Measurements from ENCODE around the gene ANKRD55. TPM values are rescaled to one million over a fixed set of nuclear protein-coding genes. Genes with fewer than 3 reads are reported as not detected.
"Not testable (repeated sequence)": the region's sequence is repeated elsewhere in the genome, so short reads cannot be mapped to it uniquely, and the experiment has no call there.

Gene ANKRD55
- total RNA-seq, 3 donors from 2014 or later (not counting 1 experiment from before 2014, with no cell fraction given), result 0.88 TPM; not detected in 2

DNA sequence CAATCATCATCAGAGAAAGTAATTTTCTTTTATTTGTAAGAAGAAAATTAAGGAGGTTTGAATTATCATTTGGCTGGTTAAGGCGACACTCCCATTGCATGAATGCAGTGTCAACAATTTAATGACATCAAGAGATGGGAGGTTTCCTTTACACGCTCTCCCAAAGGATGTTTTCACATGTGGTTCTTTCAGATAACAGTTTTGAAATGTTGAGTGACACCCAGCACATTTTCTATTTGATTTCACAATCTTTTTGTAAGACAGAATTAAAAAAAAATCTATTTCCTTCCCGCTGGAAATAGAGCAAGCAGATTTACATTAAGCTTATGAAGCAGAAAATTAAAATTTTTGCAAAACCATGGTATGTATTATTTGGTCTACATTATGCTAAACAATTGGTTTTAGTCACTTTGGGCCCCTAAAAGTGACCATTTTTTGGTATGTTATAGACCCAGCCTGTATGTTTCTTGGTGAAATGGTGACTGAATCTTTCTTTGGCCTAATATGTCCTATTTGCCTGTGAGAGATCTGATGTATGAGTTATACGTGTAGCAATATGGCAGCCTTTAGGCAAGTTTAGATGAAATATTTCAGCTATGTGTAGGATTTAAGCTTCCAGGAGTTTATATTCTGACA lies 18.9 kb upstream of the ANKRD55 start:
- Histone ChIP-seq H3K9me3 (ENCODE audit: control insufficient read depth, insufficient read depth, low read length) (no peaks in the 10 kb centered on the region), H3K36me3 (ENCODE audit: control insufficient read depth, insufficient read depth, low read length) (no peaks in the 10 kb centered on the region), H3K4me1 (ENCODE audit: control insufficient read depth, insufficient read depth, low read length) (no peaks in the 10 kb centered on the region), H3K4me3 (ENCODE audit: low read length) (no peak overlapping the region), H3K27ac (ENCODE audit: low read length) (no peak overlapping the region), H3K27me3 (ENCODE audit: control insufficient read depth, insufficient read depth, low read length) (no peaks in the 10 kb centered on the region)
- H3K36me3 Mint-ChIP-seq, result no peaks in the 10 kb centered on the region
- 79% methylated on average over 2 of the region's 4 CpGs for WGBS (ENCODE audit: insufficient coverage)
- H3K4me1 Mint-ChIP-seq, result no peaks in the 10 kb centered on the region
- H3K27ac Mint-ChIP-seq, result no peak overlapping the region
- H3K9me3 Mint-ChIP-seq, result peaks cover 0 to 2% of the 10 kb centered on the region in 2 donors
- DNase-seq (no peak), ATAC-seq (no peak)
- peaks cover 0 to 20% of the 10 kb centered on the region in 2 donors for H3K27me3 Mint-ChIP-seq (ENCODE audit: low read depth in 2 of 2)
- TF ChIP-seq, protein P1, sequence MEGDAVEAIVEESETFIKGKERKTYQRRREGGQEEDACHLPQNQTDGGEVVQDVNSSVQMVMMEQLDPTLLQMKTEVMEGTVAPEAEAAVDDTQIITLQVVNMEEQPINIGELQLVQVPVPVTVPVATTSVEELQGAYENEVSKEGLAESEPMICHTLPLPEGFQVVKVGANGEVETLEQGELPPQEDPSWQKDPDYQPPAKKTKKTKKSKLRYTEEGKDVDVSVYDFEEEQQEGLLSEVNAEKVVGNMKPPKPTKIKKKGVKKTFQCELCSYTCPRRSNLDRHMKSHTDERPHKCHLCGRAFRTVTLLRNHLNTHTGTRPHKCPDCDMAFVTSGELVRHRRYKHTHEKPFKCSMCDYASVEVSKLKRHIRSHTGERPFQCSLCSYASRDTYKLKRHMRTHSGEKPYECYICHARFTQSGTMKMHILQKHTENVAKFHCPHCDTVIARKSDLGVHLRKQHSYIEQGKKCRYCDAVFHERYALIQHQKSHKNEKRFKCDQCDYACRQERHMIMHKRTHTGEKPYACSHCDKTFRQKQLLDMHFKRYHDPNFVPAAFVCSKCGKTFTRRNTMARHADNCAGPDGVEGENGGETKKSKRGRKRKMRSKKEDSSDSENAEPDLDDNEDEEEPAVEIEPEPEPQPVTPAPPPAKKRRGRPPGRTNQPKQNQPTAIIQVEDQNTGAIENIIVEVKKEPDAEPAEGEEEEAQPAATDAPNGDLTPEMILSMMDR (IDR thresholded peaks at IDR 0.05), result no peak
- intact Hi-C loops (cut with micrococcal nuclease), result no loop called here
- no peak overlapping the region for H3K4me3 Mint-ChIP-seq

DNA sequence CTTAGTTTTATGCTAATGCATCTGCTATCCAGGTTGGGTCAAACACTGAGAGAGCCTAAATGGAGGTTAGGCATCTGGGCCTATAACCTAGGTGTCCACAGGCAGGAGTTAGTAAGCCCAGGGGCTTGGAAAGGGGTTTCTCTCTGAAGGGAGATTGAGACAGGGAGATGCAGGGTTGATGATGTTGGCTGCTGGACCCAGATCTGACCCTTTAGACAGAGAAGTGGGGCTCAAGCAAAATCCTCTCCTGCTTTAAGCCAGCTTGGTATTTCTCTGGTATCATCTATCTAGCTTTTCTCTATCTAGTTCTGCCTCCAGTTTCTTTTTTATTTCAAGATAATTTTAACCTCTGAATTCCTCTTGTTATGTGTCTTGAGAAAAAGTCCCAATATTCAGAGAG lies 18.3 kb upstream of the ANKRD55 start:
- H3K27me3 Mint-ChIP-seq (ENCODE audit: low read depth in 2 of 2), result peaks cover 0 to 20% of the 10 kb centered on the region in 2 donors
- H3K9me3 ChIP-seq (ENCODE audit: control insufficient read depth, insufficient read depth, low read length), result no peaks in the 10 kb centered on the region
- TF ChIP-seq, protein P1 (IDR thresholded peaks at IDR 0.05), result no peak
- H3K36me3 ChIP-seq (ENCODE audit: control insufficient read depth, insufficient read depth, low read length), result no peaks in the 10 kb centered on the region
- H3K36me3 Mint-ChIP-seq, result no peaks in the 10 kb centered on the region
- H3K4me1 ChIP-seq (ENCODE audit: control insufficient read depth, insufficient read depth, low read length), result no peaks in the 10 kb centered on the region
- ATAC-seq, result no peak
- no peak for DNase-seq
- no peaks in the 10 kb centered on the region for H3K27me3 ChIP-seq (ENCODE audit: control insufficient read depth, insufficient read depth, low read length)
- H3K4me3 Mint-ChIP-seq, result no peak overlapping the region
- H3K27ac ChIP-seq (ENCODE audit: low read length), result no peak overlapping the region
- peaks cover 0 to 2% of the 10 kb centered on the region in 2 donors for H3K9me3 Mint-ChIP-seq
- H3K4me1 Mint-ChIP-seq, result no peaks in the 10 kb centered on the region
- H3K4me3 ChIP-seq (ENCODE audit: low read length), result no peak overlapping the region
- intact Hi-C loops (cut with micrococcal nuclease), result no loop called here
- no peak overlapping the region for H3K27ac Mint-ChIP-seq

DNA sequence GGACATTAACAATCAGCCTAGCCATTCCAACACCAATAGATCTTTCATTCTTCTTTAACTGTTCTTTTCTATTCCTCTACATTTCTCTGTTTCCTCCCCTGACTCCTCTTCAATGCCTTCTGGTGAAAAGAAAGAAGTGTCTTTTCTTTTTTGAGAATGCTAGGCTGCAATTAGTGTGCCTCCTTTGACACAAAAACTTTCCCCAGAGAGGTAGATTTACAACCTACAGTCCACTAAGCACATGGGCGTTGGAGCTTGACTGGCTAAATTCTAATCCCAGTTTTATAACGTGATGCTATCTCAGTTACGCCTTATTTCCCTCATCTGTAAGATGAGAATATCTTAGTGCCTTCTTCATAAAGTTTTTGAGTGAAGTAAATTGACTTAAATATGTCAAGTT lies 16.9 kb upstream of the ANKRD55 start:
- Histone ChIP-seq H3K4me3 (ENCODE audit: low read length) (no peak overlapping the region), H3K9me3 (ENCODE audit: control insufficient read depth, insufficient read depth, low read length) (no peaks in the 10 kb centered on the region), H3K27ac (ENCODE audit: low read length) (no peak overlapping the region), H3K27me3 (ENCODE audit: control insufficient read depth, insufficient read depth, low read length) (no peaks in the 10 kb centered on the region), H3K4me1 (ENCODE audit: control insufficient read depth, insufficient read depth, low read length) (no peaks in the 10 kb centered on the region), H3K36me3 (ENCODE audit: control insufficient read depth, insufficient read depth, low read length) (no peaks in the 10 kb centered on the region)
- intact Hi-C loops (cut with micrococcal nuclease), result no loop called here
- Mint-ChIP-seq H3K4me1 (no peaks in the 10 kb centered on the region), H3K27me3 (ENCODE audit: low read depth in 2 of 2) (peaks cover 0 to 22% of the 10 kb centered on the region in 2 donors), H3K27ac (no peak overlapping the region), H3K4me3 (no peak overlapping the region), H3K36me3 (no peaks in the 10 kb centered on the region), H3K9me3 (peaks cover 0 to 2% of the 10 kb centered on the region in 2 donors)
- TF ChIP-seq, protein P1 (IDR thresholded peaks at IDR 0.05), result no peak
- no peak for ATAC-seq
- no peak for DNase-seq
- 100% methylated on average over 1 of the region's 3 CpGs for WGBS (ENCODE audit: insufficient coverage)

DNA sequence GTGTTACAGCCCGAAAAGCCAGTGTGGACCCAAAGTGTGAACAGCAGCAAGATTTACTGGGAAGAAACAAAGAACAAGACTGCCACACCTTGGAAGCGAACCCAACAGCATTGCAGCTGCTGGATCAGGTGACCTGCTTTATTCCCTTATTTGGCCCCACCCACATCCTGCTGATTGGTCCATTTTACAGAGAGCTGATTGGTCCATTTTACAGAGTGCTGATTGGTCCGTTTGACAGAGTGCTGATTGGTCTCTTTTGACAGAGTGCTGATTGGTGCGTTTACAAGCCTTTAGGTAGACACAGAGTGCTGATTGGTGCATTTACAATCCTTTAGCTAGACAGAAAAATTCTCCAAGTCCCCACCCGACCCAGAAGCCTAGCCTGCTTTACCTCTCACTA lies 16.0 kb upstream of the ANKRD55 start:
- ATAC-seq; H3K27ac Mint-ChIP-seq; H3K4me3 ChIP-seq (ENCODE audit: low read length); H3K4me1 ChIP-seq (ENCODE audit: control insufficient read depth, insufficient read depth, low read length); H3K27me3 ChIP-seq (ENCODE audit: control insufficient read depth, insufficient read depth, low read length); H3K9me3 Mint-ChIP-seq; intact Hi-C loops (cut with micrococcal nuclease); H3K36me3 ChIP-seq (ENCODE audit: control insufficient read depth, insufficient read depth, low read length); H3K4me3 Mint-ChIP-seq; DNase-seq; H3K36me3 Mint-ChIP-seq; H3K4me1 Mint-ChIP-seq; H3K9me3 ChIP-seq (ENCODE audit: control insufficient read depth, insufficient read depth, low read length); H3K27ac ChIP-seq (ENCODE audit: low read length): not testable (repeated sequence)
- H3K27me3 Mint-ChIP-seq (ENCODE audit: low read depth in 2 of 2), result peaks cover 0 to 23% of the 10 kb centered on the region in 2 donors
- WGBS (ENCODE audit: insufficient coverage), result 81% methylated on average over 4 of the region's 5 CpGs
